ENCODE results near the gene SLX4IP.

DNA sequence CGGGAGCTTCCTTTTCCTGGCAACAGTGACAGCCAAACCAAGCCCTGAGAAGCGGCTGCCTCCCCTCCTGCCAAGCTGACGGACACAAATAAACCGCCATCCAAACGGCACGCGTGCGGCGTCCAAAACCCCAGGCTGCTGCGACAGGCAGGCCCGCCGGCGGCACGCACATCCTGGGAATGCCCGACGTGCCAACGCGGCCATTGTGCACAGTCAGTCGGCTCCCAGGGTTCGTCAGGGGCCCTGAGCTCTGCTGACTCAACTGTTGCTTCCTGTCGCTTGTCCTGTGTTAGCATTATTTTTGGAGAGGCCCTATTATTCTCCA lies 231.9 kb downstream of the SLX4IP start:
- TF ChIP-seq, protein P1, sequence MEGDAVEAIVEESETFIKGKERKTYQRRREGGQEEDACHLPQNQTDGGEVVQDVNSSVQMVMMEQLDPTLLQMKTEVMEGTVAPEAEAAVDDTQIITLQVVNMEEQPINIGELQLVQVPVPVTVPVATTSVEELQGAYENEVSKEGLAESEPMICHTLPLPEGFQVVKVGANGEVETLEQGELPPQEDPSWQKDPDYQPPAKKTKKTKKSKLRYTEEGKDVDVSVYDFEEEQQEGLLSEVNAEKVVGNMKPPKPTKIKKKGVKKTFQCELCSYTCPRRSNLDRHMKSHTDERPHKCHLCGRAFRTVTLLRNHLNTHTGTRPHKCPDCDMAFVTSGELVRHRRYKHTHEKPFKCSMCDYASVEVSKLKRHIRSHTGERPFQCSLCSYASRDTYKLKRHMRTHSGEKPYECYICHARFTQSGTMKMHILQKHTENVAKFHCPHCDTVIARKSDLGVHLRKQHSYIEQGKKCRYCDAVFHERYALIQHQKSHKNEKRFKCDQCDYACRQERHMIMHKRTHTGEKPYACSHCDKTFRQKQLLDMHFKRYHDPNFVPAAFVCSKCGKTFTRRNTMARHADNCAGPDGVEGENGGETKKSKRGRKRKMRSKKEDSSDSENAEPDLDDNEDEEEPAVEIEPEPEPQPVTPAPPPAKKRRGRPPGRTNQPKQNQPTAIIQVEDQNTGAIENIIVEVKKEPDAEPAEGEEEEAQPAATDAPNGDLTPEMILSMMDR (IDR thresholded peaks at IDR 0.05), result no peak
- TF ChIP-seq POLR2A (IDR thresholded peaks at IDR 0.05) (no peak), POLR2AphosphoS5 (IDR thresholded peaks at IDR 0.05) (peak in 2 of 3 donors; percentile 16 to 34)
